ENCODE measurements around the gene GPA33. TPM values are rescaled to one million over a fixed set of nuclear protein-coding genes. Genes with fewer than 3 reads are reported as not detected.

The GPA33 gene
- total RNA-seq, 1 experiment from 2014 or later: not detected

GRCh38 chr1:167016100-167016750 lies 74.0 kb downstream of the GPA33 start:
- DNase-seq (ENCODE audit: low read depth): no peak
- in situ Hi-C loops (cut with HindIII; ENCODE audit: low pct_unique_long_range_greater_than_20kb, low sequenced_read_pairs): no loop called here

DNA sequence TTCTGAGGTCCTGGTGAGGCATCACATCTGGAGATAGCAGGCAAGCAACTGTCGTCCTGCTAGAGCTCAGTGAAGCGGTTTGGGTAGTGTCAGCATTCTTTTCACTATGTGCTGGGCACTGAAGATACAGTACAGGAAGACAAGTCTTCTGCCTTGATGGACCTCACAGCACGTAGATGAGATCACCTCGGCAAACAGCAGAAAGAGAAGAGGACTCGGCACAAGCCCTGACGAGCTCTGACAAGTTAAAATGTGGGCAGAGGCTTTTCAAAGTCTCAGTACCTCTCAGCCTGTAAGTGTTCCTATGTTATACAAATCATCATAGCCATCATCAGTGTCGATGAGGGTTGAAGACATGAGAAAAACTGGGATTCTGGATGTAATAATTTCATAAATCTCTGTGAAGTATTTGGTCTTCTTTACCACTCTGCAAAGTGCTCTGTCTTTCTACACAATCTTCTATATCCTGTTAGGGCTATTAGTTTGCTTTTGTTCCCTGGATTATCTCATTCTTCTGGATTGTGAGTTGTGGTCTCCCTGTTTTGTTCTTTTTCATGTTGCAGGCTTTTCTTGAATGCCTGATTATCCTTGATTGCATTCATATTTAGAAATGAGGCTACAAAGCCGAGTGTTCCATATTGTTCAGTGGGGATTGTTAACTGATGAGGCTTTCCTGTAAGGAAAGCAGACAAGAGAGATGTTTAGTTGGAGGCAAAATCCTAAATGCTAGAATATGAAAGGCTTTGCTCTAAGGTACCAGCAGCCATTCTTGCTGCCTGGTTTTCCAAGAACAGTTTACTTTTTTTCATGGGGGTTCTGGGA lies 76.9 kb downstream of the GPA33 start:
- DNase-seq (ENCODE audit: low read depth): no peak
- in situ Hi-C loops (cut with HindIII; ENCODE audit: low pct_unique_long_range_greater_than_20kb, low sequenced_read_pairs): no loop called here

DNA sequence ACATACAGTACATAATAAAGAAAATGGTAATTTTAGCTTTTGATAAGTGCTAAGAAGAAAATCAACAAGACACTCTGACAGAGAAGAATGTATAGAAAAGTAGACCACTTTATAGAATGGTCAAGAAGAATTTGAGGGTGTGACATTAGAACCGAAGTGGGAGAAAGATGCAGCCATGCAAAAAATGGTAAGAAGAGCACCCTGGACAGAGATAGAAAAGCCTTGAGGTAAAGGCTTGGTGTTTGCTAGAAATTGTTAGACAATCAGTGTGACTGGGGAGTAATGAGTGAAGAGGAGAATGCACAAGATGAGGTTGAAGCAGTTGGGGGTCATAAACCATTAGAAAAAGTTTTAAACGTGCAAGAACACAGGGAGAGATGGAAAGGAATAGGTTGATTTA lies 77.6 kb downstream of the GPA33 start:
- in situ Hi-C loops (cut with HindIII; ENCODE audit: low pct_unique_long_range_greater_than_20kb, low sequenced_read_pairs): no loop called here
- no peak for DNase-seq (ENCODE audit: low read depth)

DNA sequence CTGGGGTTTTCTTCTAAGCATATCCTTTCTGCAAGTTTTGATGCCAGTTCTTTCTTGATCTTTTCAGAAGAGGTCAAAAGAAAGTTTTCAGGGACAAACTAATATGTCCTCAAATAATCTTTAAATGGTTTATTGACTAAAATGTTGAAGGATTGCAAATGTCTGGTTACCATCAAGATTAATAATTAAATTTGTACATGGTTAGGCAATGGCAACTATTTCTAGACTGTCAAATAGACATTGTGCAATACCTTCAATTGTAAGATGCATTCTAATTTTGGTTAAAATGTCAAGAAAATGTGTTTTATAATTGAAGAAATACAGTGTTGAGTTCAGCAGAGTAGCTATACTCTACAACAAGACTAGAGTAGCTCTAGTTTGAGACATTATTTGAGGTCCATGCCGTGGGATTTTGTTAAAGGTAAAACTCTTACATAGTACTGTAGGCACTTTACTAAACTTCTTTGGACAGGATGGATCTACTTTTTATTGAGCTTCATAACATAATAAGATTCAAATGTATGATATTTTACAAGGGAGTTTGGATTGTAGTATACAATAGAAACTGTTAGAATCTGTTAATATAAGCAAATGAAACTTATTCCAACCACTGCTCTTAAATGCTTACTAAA lies 78.5 kb downstream of the GPA33 start:
- in situ Hi-C loops (cut with HindIII; ENCODE audit: low pct_unique_long_range_greater_than_20kb, low sequenced_read_pairs): no loop called here
- no peak for DNase-seq (ENCODE audit: low read depth)

GRCh38 chr1:167003711-167004110 lies 86.5 kb downstream of the GPA33 start:
- in situ Hi-C loops (cut with HindIII; ENCODE audit: low pct_unique_long_range_greater_than_20kb, low sequenced_read_pairs): no loop called here
- peak; percentile 25 for DNase-seq (ENCODE audit: low read depth)

Other genes with a start within 250 kb of the GPA33 start
- 26.4 and 29.0 TPM in 2 replicates for gene TADA1, start 214.1 kb downstream of the GPA33 start, total RNA-seq (2014; rRNA removed; shearing (Covaris generic); ENCODE audit: low replicate concordance)
- gene ILDR2, start 114.8 kb downstream of the GPA33 start, total RNA-seq (2014; rRNA removed; shearing (Covaris generic); ENCODE audit: low replicate concordance): not detected in 2 replicates
- gene MAEL, start 101.1 kb downstream of the GPA33 start, total RNA-seq (2014; rRNA removed; shearing (Covaris generic); ENCODE audit: low replicate concordance): not detected in 2 replicates
- not detected in 2 replicates for gene STYXL2, start 3.7 kb upstream of the GPA33 start, total RNA-seq (2014; rRNA removed; shearing (Covaris generic); ENCODE audit: low replicate concordance)
- gene POU2F1, start 130.5 kb upstream of the GPA33 start, total RNA-seq (2014; rRNA removed; shearing (Covaris generic); ENCODE audit: low replicate concordance): 2.2 and 3.7 TPM in 2 replicates